Measurements from ENCODE around the gene SDK2.
A peak's percentile ranks its signal among the peaks of the same experiment; 100 is the strongest.

SDK2 gene

DNA sequence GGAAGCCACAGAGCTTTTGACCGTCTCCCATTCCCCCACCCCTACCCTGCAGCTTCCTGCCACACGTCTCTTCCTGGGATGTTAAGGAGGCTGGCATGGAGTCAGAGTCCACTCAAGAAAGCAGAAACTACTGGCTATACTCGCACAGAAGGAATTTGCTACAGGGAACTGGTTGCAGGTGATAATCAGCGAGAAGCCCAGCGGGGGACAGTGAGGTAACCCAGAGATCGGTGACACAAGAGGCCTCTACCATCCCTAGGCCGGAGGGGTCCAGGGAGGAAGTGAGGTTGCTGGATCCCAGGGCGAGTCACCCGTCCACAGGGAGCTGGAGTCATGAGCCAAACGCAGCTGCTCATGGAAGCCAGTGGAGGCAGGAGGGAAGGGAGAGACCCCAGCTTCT is 93.7 kb downstream of the SDK2 start:
- Mint-ChIP-seq H3K4me1 (peaks cover 24% of the 10 kb centered on the region), H3K4me3 (no peak overlapping the region), H3K27ac (no peak overlapping the region), H3K9me3 (peaks cover 6% of the 10 kb centered on the region), H3K27me3 (peaks cover 47% of the 10 kb centered on the region), H3K36me3 (peaks cover 4% of the 10 kb centered on the region)
- CTCF ChIA-PET, result no interaction called here
- DNase-seq, result no peak

DNA sequence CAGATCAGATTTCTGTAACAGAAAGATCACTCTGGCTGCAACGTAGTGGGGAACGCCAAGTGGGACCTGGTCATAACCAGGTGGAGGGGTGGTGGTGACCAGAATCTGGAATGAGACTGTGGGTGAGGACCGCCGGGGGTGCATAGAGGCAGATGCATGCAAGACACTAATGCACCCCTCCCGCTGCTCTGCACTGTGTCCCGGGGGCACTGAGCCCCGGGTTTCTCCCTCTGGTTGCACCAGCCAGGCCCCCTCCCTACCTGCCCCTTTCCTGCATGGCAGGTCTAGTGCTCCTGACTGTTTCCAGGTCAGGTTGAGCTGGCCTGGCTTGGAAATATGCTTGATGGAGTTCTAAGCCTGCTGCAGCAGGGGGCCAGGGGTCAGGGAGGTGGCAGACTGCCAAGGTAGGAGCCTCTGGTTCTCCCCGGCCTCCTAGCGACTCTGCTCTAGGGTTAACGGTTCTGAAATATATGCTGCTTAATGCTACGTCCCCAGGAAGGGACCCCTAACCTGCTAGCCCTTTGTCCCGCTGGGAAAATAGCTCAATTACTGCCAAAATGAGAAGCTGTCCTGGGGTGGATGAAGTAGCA is 94.3 kb downstream of the SDK2 start:
- H3K27me3 Mint-ChIP-seq, result peaks cover 41% of the 10 kb centered on the region
- no peak overlapping the region for H3K4me3 Mint-ChIP-seq
- peaks cover 24% of the 10 kb centered on the region for H3K4me1 Mint-ChIP-seq

DNA sequence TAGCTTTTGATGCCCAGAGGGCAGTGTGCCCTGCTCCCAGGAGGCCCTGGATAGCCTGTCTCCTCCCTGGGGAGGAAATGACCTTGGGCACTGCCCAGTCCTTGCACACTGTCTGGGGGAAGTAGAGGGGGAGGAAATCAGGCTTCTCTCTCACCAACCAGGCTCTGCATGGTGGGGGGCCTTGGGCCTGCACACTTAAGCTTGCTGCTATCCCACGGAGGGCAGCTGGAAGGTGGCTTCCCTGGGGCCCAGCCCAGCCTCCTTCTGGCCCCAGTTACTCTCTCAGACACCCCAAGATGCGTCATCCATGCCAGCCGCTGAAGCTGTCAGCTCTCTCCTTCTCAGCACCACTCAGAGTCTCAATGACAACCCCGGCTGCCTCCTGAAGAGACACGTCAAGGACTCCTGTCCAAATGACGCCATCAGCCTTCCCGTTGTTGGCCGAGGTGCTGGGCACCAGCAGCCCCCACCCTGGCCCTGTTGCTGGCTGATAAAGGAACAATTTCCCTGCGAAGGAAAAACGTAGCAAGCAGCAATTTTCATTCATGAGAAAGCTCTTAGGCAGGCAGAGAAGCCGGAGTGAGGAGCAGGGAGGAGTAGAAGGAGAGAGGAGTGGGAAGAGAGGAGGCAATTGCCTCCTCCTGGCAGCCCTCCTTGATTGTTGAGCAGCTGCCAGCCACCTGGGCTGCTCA is 95.5 kb downstream of the SDK2 start:
- H3K27me3 Mint-ChIP-seq, result peaks cover 36% of the 10 kb centered on the region
- no peak overlapping the region for H3K27ac Mint-ChIP-seq
- H3K4me3 Mint-ChIP-seq, result no peak overlapping the region
- no peaks in the 10 kb centered on the region for H3K36me3 Mint-ChIP-seq
- H3K4me1 Mint-ChIP-seq, result peaks cover 21% of the 10 kb centered on the region
- no peak for DNase-seq
- no peaks in the 10 kb centered on the region for H3K9me3 Mint-ChIP-seq
- CTCF ChIA-PET, result no interaction called here

More for the DNA sequence above, 94.3 kb downstream of the SDK2 start:
- DNase-seq, result no peak
- CTCF ChIA-PET, result no interaction called here
- no peak overlapping the region for H3K27ac Mint-ChIP-seq
- peaks cover 6% of the 10 kb centered on the region for H3K9me3 Mint-ChIP-seq
- peaks cover 2% of the 10 kb centered on the region for H3K36me3 Mint-ChIP-seq

DNA sequence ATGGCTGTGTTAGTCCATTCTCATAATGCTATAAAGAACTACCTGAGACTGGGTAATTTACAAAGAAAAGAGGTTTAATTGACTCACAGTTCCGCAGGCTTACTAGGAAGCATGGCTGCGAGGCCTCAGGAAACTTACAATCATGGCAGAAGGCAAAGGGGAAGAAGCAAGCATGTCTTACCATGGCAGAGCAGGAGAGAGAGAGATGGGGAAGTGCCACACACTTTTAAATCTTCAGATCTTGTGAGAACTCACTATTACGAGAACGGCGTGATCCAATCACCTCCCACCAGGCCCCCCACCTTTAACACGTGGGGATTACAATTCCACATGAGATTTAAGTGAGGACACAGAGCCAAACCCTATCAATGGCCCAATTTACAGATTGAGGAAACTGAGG is 96.5 kb downstream of the SDK2 start:
- no peak overlapping the region for H3K27ac Mint-ChIP-seq

DNA sequence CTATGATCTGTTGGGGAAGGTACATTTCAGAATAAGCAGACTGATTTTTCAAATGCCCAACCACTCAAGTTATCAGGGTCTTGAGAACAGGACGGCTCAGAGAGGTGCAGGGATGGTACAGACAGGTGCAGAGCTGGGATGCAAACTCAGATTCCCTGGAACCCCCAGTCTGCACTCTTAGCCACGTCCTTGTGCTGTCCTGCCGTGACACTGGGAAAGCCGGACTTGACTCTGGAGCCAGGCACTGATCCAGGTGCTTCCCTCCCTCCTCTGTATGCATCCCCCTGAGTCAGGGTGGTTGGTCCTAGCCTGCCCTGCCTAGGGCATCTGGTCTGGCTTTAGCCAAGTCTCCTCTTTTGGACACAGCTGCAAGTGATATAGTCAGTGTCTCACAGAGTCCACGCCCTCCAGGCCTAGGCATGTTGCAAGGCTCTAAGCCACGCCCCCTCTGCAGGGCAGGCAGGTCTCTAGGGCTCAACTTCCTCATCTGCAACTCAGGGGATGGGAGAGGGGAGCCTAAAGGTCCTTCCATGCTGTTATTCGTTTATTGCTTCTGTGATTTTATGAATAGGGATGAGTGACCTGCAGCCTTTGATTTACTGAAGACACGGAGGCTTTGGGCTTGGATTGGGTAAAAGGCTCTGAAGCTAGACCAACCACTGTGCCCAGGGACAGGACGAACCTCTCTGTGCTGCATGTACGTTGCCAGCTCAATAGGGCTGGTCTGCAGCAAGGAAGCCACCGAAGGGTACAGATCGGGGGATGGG is 97.3 kb downstream of the SDK2 start:
- CTCF ChIA-PET, result no interaction called here
- peak; percentile 60 for DNase-seq
- H3K9me3 Mint-ChIP-seq, result no peaks in the 10 kb centered on the region
- H3K4me1 Mint-ChIP-seq, result peaks cover 13% of the 10 kb centered on the region
- H3K4me3 Mint-ChIP-seq, result no peak overlapping the region
- H3K27ac Mint-ChIP-seq, result no peak overlapping the region
- no peaks in the 10 kb centered on the region for H3K36me3 Mint-ChIP-seq
- H3K27me3 Mint-ChIP-seq, result peaks cover 32% of the 10 kb centered on the region

More for the DNA sequence above, 96.5 kb downstream of the SDK2 start:
- Mint-ChIP-seq H3K4me3 (no peak overlapping the region), H3K9me3 (no peaks in the 10 kb centered on the region), H3K4me1 (peaks cover 21% of the 10 kb centered on the region), H3K27me3 (peaks cover 34% of the 10 kb centered on the region), H3K36me3 (no peaks in the 10 kb centered on the region)
- no peak for DNase-seq
- CTCF ChIA-PET, result no interaction called here

DNA sequence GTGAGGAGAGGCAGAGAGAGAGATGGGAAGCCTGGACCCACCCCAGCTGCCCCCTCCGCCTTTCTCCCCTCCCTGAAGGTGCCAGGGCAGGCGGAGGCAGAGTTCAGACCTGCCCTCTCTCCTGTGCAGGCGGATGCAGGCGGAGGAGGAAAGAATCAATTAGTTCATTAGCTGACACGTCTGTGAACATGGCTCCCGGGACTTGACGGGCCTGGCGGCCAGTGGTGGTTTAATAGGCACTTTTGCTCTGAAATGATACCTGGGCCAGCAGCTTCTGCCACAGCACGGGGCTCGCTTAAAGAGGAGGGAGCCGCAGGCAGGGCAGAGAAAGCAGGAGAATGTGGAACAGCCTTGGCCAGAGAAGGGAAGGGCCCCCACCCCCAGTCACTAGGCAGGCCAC is 98.1 kb downstream of the SDK2 start:
- Mint-ChIP-seq H3K4me1 (peaks cover 8% of the 10 kb centered on the region), H3K4me3 (no peak overlapping the region), H3K36me3 (no peaks in the 10 kb centered on the region), H3K27me3 (peaks cover 24% of the 10 kb centered on the region), H3K9me3 (no peaks in the 10 kb centered on the region), H3K27ac (no peak overlapping the region)
- no peak for DNase-seq
- CTCF ChIA-PET, result no interaction called here

DNA sequence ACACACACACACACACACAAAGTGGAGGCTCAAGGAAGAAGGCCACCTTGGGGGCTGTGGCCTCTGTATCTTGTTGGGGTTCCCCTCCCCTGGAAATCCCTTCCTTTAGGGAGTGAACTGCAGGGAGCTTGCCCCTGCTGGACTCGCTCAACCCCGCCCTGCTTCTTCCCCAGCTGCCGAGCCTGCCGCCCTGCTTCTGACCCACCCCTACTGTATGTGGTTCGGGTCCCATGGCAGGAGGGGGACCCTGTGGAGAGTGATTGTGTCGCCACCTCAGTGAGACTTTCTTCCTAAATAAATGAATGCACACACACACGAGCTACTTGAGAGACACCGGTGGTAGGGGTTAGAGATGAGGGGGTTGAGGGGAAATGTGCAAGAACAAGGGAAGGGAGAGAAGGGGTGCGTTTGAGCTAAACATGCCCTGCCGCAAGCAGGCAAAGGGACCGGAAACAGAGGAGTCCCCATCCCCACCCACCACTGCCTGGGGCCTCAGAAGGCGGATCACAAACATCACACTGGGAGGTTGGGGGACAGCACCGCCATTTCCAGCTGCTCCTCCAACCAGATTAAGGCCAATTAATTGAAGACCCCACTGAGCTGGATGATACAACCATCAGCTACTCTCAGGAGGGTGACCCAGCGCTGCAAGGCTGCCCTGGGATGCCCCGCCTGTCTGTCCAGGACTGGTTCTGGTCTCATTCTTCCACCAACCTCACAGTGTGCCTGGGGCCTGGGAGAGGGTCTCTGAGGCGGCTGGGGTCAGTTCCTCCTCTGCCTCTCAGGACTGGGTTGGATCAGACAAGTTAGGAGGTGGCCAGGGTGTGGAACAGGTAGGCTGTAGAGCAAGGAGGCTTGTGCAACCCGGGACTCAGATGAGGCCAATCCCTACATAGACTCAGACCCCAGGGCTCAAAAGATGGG is 98.9 kb downstream of the SDK2 start:
- no peak overlapping the region for H3K4me3 Mint-ChIP-seq
- H3K9me3 Mint-ChIP-seq, result no peaks in the 10 kb centered on the region
- H3K4me1 Mint-ChIP-seq, result peaks cover 8% of the 10 kb centered on the region
- DNase-seq, result no peak
- CTCF ChIA-PET, result interaction anchor here (2.4 kb wide), 1 partner anchor 8 kb away, joined by 4 read pairs; no protein-coding TSS in a partner anchor
- peaks cover 24% of the 10 kb centered on the region for H3K27me3 Mint-ChIP-seq
- no peak overlapping the region for H3K27ac Mint-ChIP-seq
- no peaks in the 10 kb centered on the region for H3K36me3 Mint-ChIP-seq

DNA sequence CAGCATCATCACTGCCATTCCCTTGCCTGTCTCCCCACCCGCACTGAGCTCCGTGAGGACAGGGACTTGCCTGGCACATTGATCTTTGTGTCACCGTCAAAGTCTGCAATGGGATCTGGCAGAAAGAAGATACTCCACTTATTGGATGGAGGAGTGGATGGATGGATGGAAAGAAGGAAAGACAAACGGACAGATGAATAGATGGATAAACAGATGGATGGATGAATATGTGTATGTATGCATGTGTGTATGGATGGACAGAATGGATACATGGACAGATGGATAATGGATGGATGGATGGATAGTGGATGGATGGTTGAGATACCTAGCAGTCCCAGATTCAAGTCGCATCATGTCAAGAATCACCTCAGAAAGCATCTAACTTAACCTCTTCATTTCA is 99.9 kb downstream of the SDK2 start:
- H3K4me3 Mint-ChIP-seq, result no peak overlapping the region
- H3K4me1 Mint-ChIP-seq, result peaks cover 6% of the 10 kb centered on the region
- DNase-seq, result no peak
- CTCF ChIA-PET, result interaction anchor here (2.4 kb wide), 1 partner anchor 9 kb away, joined by 4 read pairs; no protein-coding TSS in a partner anchor
- H3K27ac Mint-ChIP-seq, result no peak overlapping the region
- no peaks in the 10 kb centered on the region for H3K36me3 Mint-ChIP-seq
- peaks cover 21% of the 10 kb centered on the region for H3K27me3 Mint-ChIP-seq
- no peaks in the 10 kb centered on the region for H3K9me3 Mint-ChIP-seq

DNA sequence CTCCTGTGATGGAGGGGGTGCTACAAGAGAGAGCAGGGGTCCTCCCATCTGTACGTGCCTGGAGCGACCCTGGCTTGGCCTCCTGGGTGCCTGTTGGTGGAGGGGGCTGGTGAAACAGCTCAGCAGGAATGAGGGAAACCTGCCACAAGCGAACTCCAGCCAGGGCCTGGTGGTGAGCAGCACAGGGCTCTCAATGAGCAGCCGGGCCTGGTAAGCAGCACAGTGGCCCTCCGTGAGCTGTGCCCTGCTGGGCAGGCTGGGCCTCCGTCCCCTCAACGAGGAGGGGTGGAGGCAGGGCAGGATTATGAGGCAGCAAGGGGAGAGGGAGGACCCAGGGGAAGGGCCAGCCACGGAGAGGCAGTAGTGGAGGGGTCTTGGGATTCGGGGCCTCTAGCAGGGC is 101.9 kb downstream of the SDK2 start:
- no peaks in the 10 kb centered on the region for H3K9me3 Mint-ChIP-seq
- CTCF ChIA-PET, result no interaction called here
- no peak overlapping the region for H3K4me3 Mint-ChIP-seq
- peaks cover 17% of the 10 kb centered on the region for H3K27me3 Mint-ChIP-seq
- DNase-seq, result no peak
- peaks cover 5% of the 10 kb centered on the region for H3K4me1 Mint-ChIP-seq
- H3K36me3 Mint-ChIP-seq, result no peaks in the 10 kb centered on the region
- no peak overlapping the region for H3K27ac Mint-ChIP-seq

DNA sequence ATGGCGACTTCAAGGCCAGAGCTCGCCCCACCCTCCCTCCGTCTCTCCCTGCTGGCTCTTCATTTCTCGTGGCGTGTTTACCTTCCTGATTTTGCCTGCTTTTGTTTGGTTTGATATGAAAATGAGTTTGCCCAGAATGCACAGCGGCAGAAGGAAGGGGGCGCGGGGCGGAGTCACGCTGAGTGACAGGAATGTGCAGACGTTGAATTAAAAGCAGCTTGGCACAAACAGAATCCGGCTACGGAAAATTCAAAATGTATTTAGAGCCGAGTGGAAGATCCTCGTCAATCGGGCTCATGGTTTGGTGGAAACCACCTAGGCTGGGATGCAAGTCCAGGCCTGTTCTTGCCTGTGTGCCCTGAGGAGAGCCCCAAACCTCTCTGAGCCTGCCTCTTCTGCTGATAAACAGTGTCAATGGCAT is 102.7 kb downstream of the SDK2 start:
- H3K9me3 Mint-ChIP-seq, result no peaks in the 10 kb centered on the region
- H3K27ac Mint-ChIP-seq, result no peak overlapping the region
- H3K36me3 Mint-ChIP-seq, result no peaks in the 10 kb centered on the region
- peaks cover 17% of the 10 kb centered on the region for H3K27me3 Mint-ChIP-seq
- DNase-seq, result no peak
- H3K4me1 Mint-ChIP-seq, result no peaks in the 10 kb centered on the region
- no peak overlapping the region for H3K4me3 Mint-ChIP-seq
- CTCF ChIA-PET, result no interaction called here

DNA sequence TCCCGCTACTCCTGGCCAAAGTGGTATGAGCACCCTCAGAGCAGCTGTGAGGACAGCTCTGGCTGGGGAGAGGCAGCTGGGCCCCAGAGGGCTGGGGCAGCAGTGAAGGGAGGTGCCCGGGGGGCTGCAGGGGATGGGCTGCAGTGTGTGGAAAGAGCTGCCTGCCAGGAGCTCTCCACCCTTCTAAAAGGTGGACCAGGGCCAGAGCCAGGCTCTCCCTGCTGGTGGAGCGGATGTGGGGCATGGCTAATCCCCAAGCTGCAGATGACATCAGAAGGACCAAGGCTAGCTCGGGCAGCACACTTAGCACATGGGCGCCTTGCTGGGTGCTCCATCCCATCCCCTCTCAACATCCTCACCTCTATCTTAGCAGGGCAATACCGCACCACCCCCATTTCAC is 103.1 kb downstream of the SDK2 start:
- DNase-seq, result no peak
- Mint-ChIP-seq H3K36me3 (no peaks in the 10 kb centered on the region), H3K9me3 (no peaks in the 10 kb centered on the region), H3K4me1 (no peaks in the 10 kb centered on the region), H3K27me3 (peaks cover 17% of the 10 kb centered on the region), H3K27ac (no peak overlapping the region), H3K4me3 (no peak overlapping the region)
- CTCF ChIA-PET, result no interaction called here

DNA sequence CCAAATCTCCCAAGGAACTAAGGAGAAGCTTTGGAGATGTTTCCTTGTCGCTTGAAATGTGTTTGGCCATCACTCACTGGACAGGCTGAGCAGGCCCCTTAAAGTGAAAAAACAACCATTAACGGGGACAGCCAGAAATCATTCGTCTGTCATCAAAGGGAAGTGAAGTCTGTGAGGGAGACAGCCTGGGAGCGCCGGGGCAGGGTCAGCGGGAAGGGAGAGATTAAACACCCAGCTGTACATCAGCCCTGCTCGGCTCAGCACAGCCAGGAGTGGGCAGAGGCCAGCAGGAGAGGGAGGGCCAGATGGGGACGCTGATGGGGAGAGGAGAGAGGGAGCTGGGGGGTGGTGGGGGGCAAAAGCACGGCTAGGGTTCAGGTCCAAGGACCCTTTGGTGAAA is 105.1 kb downstream of the SDK2 start:
- peaks cover 17% of the 10 kb centered on the region for H3K27me3 Mint-ChIP-seq
- no peaks in the 10 kb centered on the region for H3K36me3 Mint-ChIP-seq
- H3K27ac Mint-ChIP-seq, result no peak overlapping the region
- H3K4me1 Mint-ChIP-seq, result no peaks in the 10 kb centered on the region
- CTCF ChIA-PET, result no interaction called here
- H3K9me3 Mint-ChIP-seq, result no peaks in the 10 kb centered on the region
- DNase-seq, result no peak
- H3K4me3 Mint-ChIP-seq, result no peak overlapping the region

DNA sequence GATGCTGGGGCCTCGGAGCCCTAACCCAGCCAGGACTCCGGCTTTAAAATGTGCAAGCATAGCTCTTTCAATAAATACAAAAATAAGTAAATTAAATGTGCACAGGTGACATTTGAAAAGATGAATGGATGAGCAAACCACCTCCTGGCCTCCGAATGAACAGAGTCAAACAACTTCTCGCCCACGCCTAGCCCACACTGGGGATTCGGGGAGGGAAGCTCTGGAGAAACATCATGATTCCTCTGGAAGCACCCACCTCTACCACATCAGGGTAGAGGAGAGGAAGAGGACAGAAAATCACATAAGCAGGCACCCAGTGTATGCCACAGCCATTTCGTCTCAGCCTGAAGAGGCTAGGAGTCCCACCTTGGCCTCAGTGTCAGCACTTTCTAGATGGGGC is 105.8 kb downstream of the SDK2 start:
- DNase-seq, result no peak
- CTCF ChIA-PET, result no interaction called here
- H3K27ac Mint-ChIP-seq, result no peak overlapping the region
- no peaks in the 10 kb centered on the region for H3K9me3 Mint-ChIP-seq
- no peak overlapping the region for H3K4me3 Mint-ChIP-seq
- H3K27me3 Mint-ChIP-seq, result peaks cover 13% of the 10 kb centered on the region
- H3K36me3 Mint-ChIP-seq, result no peaks in the 10 kb centered on the region
- no peaks in the 10 kb centered on the region for H3K4me1 Mint-ChIP-seq

All from activated naive CD4-positive, alpha-beta T cell treated with anti-CD3 and anti-CD28 coated beads, Interleukin-2, amount 10 ng/mL, durations not matched to agents 7 days and 5 days (primary cell).